Activated CD8-positive, alpha-beta memory T cell treated with anti-CD3 and anti-CD28 coated beads for 24 hours (primary cell): ENCODE data around the gene GATB.

Experiments
- DNase-seq: peaks from one replicate; pipeline ENCODE4 v3.0.0-alpha.2; 2020

GATB gene

GRCh38 chr4:151760712-151761661 lies at the start of gene GATB:
Gene GATB (minus strand): TSS chr4:151761007. CDS start chr4:151760982, 25 bp downstream.
- peak; percentile 90 for DNase-seq

GRCh38 chr4:151810476-151810875 lies 49.7 kb upstream of the GATB start:
- DNase-seq: no peak

DNA sequence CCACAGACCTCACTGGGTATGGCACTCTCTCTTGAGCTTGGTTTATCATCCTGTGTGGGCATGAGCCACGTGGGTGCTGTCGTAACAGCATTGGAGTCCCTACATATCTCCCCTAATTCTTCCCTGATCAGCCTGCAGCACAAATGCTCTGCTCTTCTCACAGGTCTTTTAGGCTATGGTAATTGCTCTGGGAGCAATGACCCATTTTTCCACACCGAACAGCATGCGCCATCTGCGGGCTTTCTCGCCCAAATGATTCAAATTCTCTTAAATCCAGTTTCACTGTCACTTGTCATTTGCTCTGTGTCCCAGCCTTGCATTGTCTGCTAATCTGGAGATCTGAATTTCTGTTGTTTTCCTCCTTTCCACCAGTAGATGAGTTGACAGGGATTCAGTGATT lies 48.9 kb upstream of the GATB start:
- no peak for DNase-seq

DNA sequence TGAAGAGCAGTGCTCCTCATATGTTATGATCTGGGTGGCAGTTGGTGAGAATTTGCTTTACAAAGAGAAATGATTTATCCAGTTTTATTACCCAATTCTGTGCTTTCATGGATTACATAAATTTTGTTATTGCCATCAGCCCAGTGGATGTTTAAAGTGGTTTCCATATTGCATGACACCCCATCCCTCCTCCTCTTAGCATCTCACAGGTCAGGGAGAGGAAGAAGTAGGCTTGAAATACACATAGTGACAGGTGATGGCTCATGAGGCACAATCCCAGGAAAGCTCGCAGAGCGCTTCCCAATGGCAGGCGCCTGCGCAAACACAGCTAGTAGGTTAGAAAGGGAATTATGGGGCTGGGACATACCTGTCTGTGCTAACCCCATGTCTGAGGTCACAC lies 47.7 kb upstream of the GATB start:
- DNase-seq: no peak

DNA sequence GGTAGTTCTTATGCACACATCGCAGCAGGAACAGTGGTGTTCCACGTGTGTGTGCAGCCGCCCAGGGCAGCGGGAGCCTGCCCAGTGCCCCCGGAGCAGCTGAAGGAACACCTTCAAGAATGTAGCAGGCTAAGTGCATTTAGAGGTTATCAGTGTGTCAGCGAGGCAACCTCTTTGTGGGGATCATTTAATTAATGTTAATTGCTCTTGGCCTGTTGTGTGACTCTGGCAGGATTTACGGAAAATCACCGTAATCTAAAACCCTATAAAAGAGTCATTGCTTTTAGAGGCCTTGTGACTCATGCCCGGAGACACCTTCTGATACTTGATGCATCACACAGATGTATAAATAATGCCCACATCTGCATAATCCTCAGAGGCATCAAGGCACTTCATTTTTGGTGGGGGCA lies 47.3 kb upstream of the GATB start:
- DNase-seq: no peak

- DNase-seq: no peak
Measured at GRCh38 chr4:151807220-151807619, 46.4 kb upstream of the GATB start.

GRCh38 chr4:151806511-151806927 lies 45.7 kb upstream of the GATB start:
- DNase-seq: no peak

GRCh38 chr4:151804821-151805220 lies 44.0 kb upstream of the GATB start:
- DNase-seq: no peak

DNA sequence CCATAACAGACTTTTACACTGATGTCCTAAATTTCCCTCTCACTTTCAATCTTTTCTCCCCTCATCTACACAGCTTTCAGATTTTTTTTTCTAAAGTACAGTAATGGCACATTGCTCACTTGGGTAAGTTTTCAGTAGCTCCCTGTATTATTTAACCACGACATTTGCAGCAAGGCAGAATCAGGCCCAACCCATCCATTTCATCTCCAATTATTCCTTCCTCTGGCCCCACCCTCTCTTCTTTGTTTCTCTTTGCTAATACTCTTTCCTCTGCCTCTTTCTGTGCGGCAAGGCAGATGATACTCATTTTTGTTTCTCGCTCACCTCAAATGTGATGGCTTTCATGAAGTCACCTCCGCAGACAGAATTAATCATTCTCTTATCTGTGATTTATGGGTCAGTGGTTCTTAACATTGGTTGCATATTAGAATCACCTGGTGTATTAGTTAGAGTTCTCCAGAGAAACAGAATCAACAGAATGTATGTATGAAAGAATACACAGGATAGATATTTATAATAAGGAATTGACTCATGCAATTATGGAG lies 43.4 kb upstream of the GATB start:
- no peak for DNase-seq

- DNase-seq: no peak
Measured at GRCh38 chr4:151803246-151803645, 42.4 kb upstream of the GATB start.

DNA sequence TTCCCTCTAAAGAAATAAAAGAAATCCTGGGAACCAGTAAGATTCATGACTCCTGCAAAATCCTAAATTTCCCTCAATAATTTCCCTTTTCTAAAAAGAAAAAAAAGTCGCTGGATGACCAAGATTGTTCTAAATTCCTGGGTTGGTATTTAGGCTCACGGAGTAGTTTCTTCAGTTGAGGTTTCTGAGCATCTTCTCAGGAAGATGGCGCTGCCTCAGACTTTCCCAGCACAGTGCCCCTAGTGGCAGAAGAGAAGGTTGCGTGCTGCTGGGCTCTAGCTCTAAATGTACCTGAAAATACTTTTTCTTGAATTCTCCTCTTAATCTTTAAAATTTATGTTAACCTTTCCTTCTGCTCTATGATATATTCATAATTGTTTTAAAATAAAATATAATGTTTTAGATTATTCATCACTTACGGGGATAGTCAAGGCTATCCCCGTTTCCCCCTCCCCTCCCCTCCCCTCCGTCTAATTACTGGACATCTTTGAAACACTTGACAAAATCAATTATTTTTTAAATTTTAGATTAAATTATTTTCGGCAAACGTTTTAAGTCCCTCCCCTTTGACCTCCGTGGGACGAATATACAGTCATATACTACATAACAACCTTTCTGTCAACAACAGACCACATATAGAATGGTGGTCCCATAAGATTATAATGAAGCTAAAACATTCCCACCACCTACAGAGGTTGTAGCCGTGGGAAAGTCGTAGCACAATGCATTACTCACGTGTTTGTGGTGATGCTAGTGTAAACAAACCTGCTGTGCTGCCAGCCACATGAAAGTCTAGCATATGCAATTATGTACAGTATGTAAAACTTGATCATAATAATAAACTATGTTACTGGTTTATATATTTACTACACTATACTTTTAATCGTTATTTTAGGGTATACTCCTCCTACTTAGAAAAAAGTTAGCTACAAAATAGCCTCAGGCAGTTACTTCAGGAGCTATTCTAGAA lies 41.0 kb upstream of the GATB start:
- DNase-seq: peak; percentile 79

GRCh38 chr4:151799417-151800012 lies 38.7 kb upstream of the GATB start:
- DNase-seq: no peak

- DNase-seq: no peak
Measured at GRCh38 chr4:151798678-151799416, 38.0 kb upstream of the GATB start.

GRCh38 chr4:151797853-151798252 lies 37.0 kb upstream of the GATB start:
- no peak for DNase-seq

DNA sequence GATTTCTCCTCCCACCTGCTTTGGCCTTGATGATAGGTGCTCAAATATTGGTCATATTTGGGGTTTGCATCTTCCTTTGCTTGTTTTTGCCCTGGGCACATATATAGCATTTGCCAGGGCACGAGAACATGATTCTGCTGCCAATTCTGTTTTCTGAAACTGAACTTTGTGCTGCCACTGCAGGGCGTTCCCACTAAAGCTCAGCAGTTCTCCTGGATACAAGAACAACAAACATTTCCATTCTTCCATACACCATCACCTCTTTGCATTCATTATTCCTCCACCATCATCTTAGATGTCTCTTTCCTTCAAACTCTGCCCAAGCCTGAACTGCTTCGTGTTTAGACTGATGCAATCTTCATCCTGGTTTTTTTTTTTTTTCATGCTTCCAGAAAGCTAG lies 36.3 kb upstream of the GATB start:
- DNase-seq: no peak

DNA sequence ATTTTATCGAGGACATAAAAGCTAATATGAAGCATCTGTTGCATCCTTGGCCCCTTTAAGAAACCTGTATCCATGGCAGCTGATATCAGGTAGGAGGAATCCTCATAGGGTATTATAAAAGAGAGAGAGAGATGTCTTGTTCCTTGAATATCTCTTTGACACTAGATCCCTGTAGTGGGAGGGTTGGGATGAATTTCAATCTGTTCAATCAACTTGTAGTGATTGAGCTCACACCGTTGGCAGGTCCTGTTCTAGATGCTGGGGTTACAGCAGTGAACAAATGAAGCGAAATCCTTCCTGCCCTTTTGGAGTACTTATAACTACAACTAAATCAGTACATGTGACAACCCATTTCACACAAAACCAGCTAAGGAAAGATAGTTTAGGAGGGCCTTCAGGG lies 35.3 kb upstream of the GATB start:
- DNase-seq: no peak

- DNase-seq: no peak
Measured at GRCh38 chr4:151792995-151793394, 32.2 kb upstream of the GATB start.

- DNase-seq: no peak
Measured at GRCh38 chr4:151792530-151792929, 31.7 kb upstream of the GATB start.

DNA sequence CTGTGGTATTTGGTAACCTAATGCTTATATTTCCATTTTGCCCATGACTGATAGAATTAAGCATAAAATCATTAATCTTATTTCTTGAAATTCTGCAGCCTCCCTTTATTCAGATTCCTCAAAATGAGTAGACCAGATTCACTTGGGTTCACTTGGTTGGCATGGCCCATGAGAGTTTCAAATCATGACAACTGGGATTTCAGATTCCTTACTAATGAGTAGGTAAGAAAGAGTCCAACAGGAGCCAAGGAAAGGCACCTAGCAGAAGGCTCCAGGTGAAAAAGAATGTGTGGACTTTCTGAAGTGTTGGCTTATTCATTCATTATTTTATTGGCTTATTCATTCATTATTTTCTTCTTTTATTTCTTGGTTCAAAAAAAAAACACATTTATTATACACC lies 27.2 kb upstream of the GATB start:
- no peak for DNase-seq

GRCh38 chr4:151786158-151786495 lies 25.3 kb upstream of the GATB start:
- DNase-seq: no peak

GRCh38 chr4:151785484-151786157 lies 24.8 kb upstream of the GATB start:
- no peak for DNase-seq

- no peak for DNase-seq
Measured at GRCh38 chr4:151784706-151785105, 23.9 kb upstream of the GATB start.
